HG02938 (cell line): Measurements from ENCODE around the gene PRCD.

ENCODE experiments used
- ATAC-seq: cut with Tn5 transposase; IDR thresholded peaks from one replicate; pipeline ENCODE4 v1.9.1; 2021; ENCODE audit warnings: mild to moderate bottlenecking, moderate library complexity; ENCODE audit not compliant: unreplicated experiment

Gene PRCD

GRCh38 chr17:76539631-76540271 is at the start of gene PRCD:
TSS of gene PRCD (plus strand) at chr17:76540044. CDS start at chr17:76540142, 98 bp downstream.
- ATAC-seq: no peak

GRCh38 chr17:76490112-76490710 is 49.6 kb upstream of the PRCD start:
- ATAC-seq: no peak

GRCh38 chr17:76491271-76492122 is 48.3 kb upstream of the PRCD start:
- no peak for ATAC-seq

GRCh38 chr17:76492123-76492988 is 47.5 kb upstream of the PRCD start:
- peak; percentile 31 for ATAC-seq

- ATAC-seq: peak; percentile 40
Observed at GRCh38 chr17:76492989-76493501, 46.8 kb upstream of the PRCD start.

- ATAC-seq: no peak
Observed at GRCh38 chr17:76493505-76494167, 46.2 kb upstream of the PRCD start.

GRCh38 chr17:76495663-76496400 is 44.0 kb upstream of the PRCD start:
- ATAC-seq: no peak

GRCh38 chr17:76496464-76496863 is 43.4 kb upstream of the PRCD start:
- no peak for ATAC-seq

- no peak for ATAC-seq
Observed at GRCh38 chr17:76497699-76497978, 42.2 kb upstream of the PRCD start.

- ATAC-seq: no peak
Observed at GRCh38 chr17:76497979-76498875, 41.6 kb upstream of the PRCD start.

- no peak for ATAC-seq
Observed at GRCh38 chr17:76498876-76499251, 41.0 kb upstream of the PRCD start.

- no peak for ATAC-seq
Observed at GRCh38 chr17:76499267-76499667, 40.6 kb upstream of the PRCD start.

- no peak for ATAC-seq
Observed at GRCh38 chr17:76500074-76500746, 39.6 kb upstream of the PRCD start.

GRCh38 chr17:76500747-76501017 is 39.2 kb upstream of the PRCD start:
- ATAC-seq: no peak

- ATAC-seq: peak; percentile 56
Observed at GRCh38 chr17:76501018-76501826, 38.6 kb upstream of the PRCD start, which contains the start of gene RHBDF2. TSS of gene RHBDF2 (minus strand) at chr17:76501423. CDS start at chr17:76481524, 19,899 bp downstream.

- no peak for ATAC-seq
Observed at GRCh38 chr17:76501827-76502307, 38.0 kb upstream of the PRCD start.
